Smooth muscle cell (in vitro differentiated cells): Measurements from ENCODE around the gene KLK2. TPM values are rescaled to one million over a fixed set of nuclear protein-coding genes. Genes with fewer than 3 reads are reported as not detected.

ENCODE experiments used
- DNase-seq: peaks from one replicate; lab custom pipeline; 2025; ENCODE audit not compliant: unreplicated experiment; lab: John Stamatoyannopoulos, UW
- H2AFZ ChIP-seq: fragments of 200-600 bp; sonication (generic); 2 replicates; pipeline ENCODE4 v1.6.0; 2016; ENCODE audit warnings: antibody characterized with exemption, low read depth, mild to moderate bottlenecking
- H3F3A ChIP-seq: fragments of 200-600 bp; sonication (generic); 2 replicates; pipeline ENCODE4 v1.6.0; 2017; ENCODE audit warnings: antibody characterized with exemption, low read depth
- H3K27ac ChIP-seq: fragments of 200-600 bp; sonication (generic); 2 replicates; pipeline ENCODE4 v1.5.1; 2016; ENCODE audit warnings: low read depth, mild to moderate bottlenecking
- H3K27me3 ChIP-seq: fragments of 200-600 bp; sonication (generic); 2 replicates; pipeline ENCODE4 v1.6.1; 2016; ENCODE audit warnings: low read depth, mild to moderate bottlenecking
- H3K36me3 ChIP-seq: fragments of 200-600 bp; sonication (generic); 2 replicates; pipeline ENCODE4 v1.5.1; 2016; ENCODE audit warnings: low read depth
- H3K4me1 ChIP-seq: fragments of 200-600 bp; sonication (generic); 2 replicates; pipeline ENCODE4 v1.5.1; 2016; ENCODE audit warnings: low read depth
- H3K4me2 ChIP-seq: fragments of 200-600 bp; sonication (generic); 2 replicates; pipeline ENCODE4 v1.6.0; 2016; ENCODE audit warnings: mild to moderate bottlenecking
- H3K4me3 ChIP-seq: fragments of 200-600 bp; sonication (generic); 2 replicates; pipeline ENCODE4 v1.5.1; 2016; ENCODE audit warnings: mild to moderate bottlenecking
- H3K79me2 ChIP-seq: fragments of 200-600 bp; sonication (generic); 2 replicates; pipeline ENCODE4 v1.6.0; 2016; ENCODE audit warnings: low read depth, mild to moderate bottlenecking
- H3K9ac ChIP-seq: fragments of 200-600 bp; sonication (generic); 2 replicates; pipeline ENCODE4 v1.6.0; 2016; ENCODE audit warnings: low read depth
- H3K9me3 ChIP-seq: fragments of 200-600 bp; sonication (generic); replicated peaks from 2 replicates; pipeline ENCODE4 v1.5.1; 2016; ENCODE audit warnings: low read depth
- H4K20me1 ChIP-seq: fragments of 200-600 bp; sonication (generic); 2 replicates; pipeline ENCODE4 v1.6.0; 2016; ENCODE audit warnings: low read depth
- CTCF ChIP-seq: fragments of 200-600 bp; sonication (generic); IDR thresholded peaks from 2 replicates; pipeline ENCODE4 v1.5.1; 2017; ENCODE audit warnings: borderline replicate concordance, mild to moderate bottlenecking, antibody characterized with exemption; ENCODE audit not compliant: insufficient read depth, poor library complexity, severe bottlenecking
- WGBS: methylation state at CpG from one replicate; pipeline ENCODE4 v1.1.7; 2016; ENCODE audit warnings: low lambda C conversion rate; 5-methylcytosine and 5-hydroxymethylcytosine counted together
- polyA plus RNA-seq: library from polyadenylated mRNA; unstranded; fragments of >200 nt; fragmentation: Nextera tagmentation; extraction: Ambion mirVana; gene quantifications from 2 replicates; pipeline ENCODE4 v1.2.1, GENCODE V29; 2016
- total RNA-seq: library from RNA; depleted of rRNA; stranded (reverse); fragments of >200 nt; gene quantifications from 2 replicates; pipeline ENCODE4 v1.2.3, GENCODE V29; 2014

KLK2 gene
- total and polyA plus RNA-seq, 2 experiments from 2014 or later, result not detected

DNA sequence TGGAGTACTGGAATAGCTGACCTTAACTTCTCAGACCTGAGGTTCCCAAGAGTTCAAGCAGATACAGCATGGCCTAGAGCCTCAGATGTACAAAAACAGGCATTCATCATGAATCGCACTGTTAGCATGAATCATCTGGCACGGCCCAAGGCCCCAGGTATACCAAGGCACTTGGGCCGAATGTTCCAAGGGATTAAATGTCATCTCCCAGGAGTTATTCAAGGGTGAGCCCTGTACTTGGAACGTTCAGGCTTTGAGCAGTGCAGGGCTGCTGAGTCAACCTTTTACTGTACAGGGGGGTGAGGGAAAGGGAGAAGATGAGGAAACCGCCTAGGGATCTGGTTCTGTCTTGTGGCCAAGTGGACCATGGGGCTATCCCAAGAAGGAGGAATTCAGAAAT is 12.2 kb upstream of the KLK2 start:
- H3K9me3 ChIP-seq, result no peaks in the 10 kb centered on the region
- H3K27ac ChIP-seq, result no peak overlapping the region
- H3K9ac ChIP-seq, result no peak overlapping the region
- H3K4me1 ChIP-seq, result no peaks in the 10 kb centered on the region
- H3K36me3 ChIP-seq, result no peaks in the 10 kb centered on the region
- no peak for DNase-seq
- no peak overlapping the region for H3K4me3 ChIP-seq
- 74% methylated on average over 5 of the region's 5 CpGs for WGBS
- H2AFZ ChIP-seq, result no peak overlapping the region
- H3F3A ChIP-seq, result no peaks in the 10 kb centered on the region
- H3K79me2 ChIP-seq, result no peaks in the 10 kb centered on the region
- H3K4me2 ChIP-seq, result no peak overlapping the region
- no peaks in the 10 kb centered on the region for H4K20me1 ChIP-seq
- no peak for TF ChIP-seq CTCF
- peaks cover 26% of the 10 kb centered on the region for H3K27me3 ChIP-seq

- H3K9me3 ChIP-seq, result no peaks in the 10 kb centered on the region
- no peaks in the 10 kb centered on the region for H3K4me1 ChIP-seq
- H3K27me3 ChIP-seq, result peaks cover 30% of the 10 kb centered on the region
- no peak for TF ChIP-seq CTCF
- H3K27ac ChIP-seq, result no peak overlapping the region
- no peaks in the 10 kb centered on the region for H3K79me2 ChIP-seq
- no peaks in the 10 kb centered on the region for H3F3A ChIP-seq
- H3K9ac ChIP-seq, result no peak overlapping the region
- 85% methylated on average over 7 of the region's 7 CpGs for WGBS
- no peak overlapping the region for H3K4me3 ChIP-seq
- H3K4me2 ChIP-seq, result no peak overlapping the region
- no peak overlapping the region for H2AFZ ChIP-seq
- DNase-seq, result no peak
- H3K36me3 ChIP-seq, result no peaks in the 10 kb centered on the region
- H4K20me1 ChIP-seq, result no peaks in the 10 kb centered on the region
Measured at GRCh38 chr19:50861496-50862286, 11.5 kb upstream of the KLK2 start.

DNA sequence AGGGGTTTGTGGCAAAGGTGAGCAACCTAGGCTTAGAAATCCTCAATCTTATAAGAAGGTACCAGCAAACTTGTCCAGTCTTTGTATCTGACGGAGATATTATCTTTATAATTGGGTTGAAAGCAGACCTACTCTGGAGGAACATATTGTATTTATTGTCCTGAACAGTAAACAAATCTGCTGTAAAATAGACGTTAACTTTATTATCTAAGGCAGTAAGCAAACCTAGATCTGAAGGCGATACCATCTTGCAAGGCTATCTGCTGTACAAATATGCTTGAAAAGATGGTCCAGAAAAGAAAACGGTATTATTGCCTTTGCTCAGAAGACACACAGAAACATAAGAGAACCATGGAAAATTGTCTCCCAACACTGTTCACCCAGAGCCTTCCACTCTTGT is 3.8 kb upstream of the KLK2 start:
- 81% methylated on average over 4 of the region's 4 CpGs for WGBS
- H3K4me1 ChIP-seq, result no peaks in the 10 kb centered on the region
- no peak for TF ChIP-seq CTCF
- H3K79me2 ChIP-seq, result no peaks in the 10 kb centered on the region
- no peaks in the 10 kb centered on the region for H3F3A ChIP-seq
- no peaks in the 10 kb centered on the region for H3K9me3 ChIP-seq
- no peaks in the 10 kb centered on the region for H3K36me3 ChIP-seq
- no peak for DNase-seq
- no peak overlapping the region for H3K9ac ChIP-seq
- no peaks in the 10 kb centered on the region for H4K20me1 ChIP-seq
- H3K27me3 ChIP-seq, result peaks cover 24% of the 10 kb centered on the region
- no peak overlapping the region for H3K4me2 ChIP-seq
- H2AFZ ChIP-seq, result no peak overlapping the region
- H3K4me3 ChIP-seq, result no peak overlapping the region
- H3K27ac ChIP-seq, result no peak overlapping the region

DNA sequence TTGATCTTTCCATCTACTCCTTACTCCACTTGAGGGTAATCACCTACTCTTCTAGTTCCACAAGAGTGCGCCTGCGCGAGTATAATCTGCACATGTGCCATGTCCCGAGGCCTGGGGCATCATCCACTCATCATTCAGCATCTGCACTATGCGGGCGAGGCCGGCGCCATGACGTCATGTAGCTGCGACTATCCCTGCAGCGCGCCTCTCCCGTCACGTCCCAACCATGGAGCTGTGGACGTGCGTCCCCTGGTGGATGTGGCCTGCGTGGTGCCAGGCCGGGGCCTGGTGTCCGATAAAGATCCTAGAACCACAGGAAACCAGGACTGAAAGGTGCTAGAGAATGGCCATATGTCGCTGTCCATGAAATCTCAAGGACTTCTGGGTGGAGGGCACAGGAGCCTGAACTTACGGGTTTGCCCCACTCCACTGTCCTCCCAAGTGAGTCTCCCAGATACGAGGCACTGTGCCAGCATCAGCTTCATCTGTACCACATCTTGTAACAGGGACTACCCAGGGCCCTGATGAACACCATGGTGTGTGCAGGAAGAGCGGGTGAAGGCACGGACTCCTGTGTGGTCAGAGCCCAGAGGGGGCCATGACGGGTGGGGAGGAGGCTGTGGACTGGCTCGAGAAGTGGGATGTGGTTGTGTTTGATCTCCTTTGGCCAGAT is 2.7 kb upstream of the KLK2 start:
- Histone ChIP-seq H3K9me3 (no peaks in the 10 kb centered on the region), H2AFZ (no peak overlapping the region), H3K27me3 (peaks cover 28% of the 10 kb centered on the region), H3K4me1 (no peaks in the 10 kb centered on the region), H3F3A (no peaks in the 10 kb centered on the region), H3K4me2 (no peak overlapping the region), H3K79me2 (no peaks in the 10 kb centered on the region), H3K9ac (no peak overlapping the region), H3K36me3 (no peaks in the 10 kb centered on the region), H3K4me3 (no peak overlapping the region), H3K27ac (no peak overlapping the region), H4K20me1 (no peaks in the 10 kb centered on the region)
- 80% methylated on average over 26 of the region's 26 CpGs for WGBS
- no peak for TF ChIP-seq CTCF
- DNase-seq, result no peak
